ENCODE data around the gene KDM3B. TPM values are rescaled to one million over a fixed set of nuclear protein-coding genes. Genes with fewer than 3 reads are reported as not detected.
A peak's percentile ranks its signal among the peaks of the same experiment; 100 is the strongest.

The KDM3B gene
- polyA plus RNA-seq, 2 of the 4 experiments (the other 2 are of a cell fraction), result 38.1 to 52.5 TPM

DNA sequence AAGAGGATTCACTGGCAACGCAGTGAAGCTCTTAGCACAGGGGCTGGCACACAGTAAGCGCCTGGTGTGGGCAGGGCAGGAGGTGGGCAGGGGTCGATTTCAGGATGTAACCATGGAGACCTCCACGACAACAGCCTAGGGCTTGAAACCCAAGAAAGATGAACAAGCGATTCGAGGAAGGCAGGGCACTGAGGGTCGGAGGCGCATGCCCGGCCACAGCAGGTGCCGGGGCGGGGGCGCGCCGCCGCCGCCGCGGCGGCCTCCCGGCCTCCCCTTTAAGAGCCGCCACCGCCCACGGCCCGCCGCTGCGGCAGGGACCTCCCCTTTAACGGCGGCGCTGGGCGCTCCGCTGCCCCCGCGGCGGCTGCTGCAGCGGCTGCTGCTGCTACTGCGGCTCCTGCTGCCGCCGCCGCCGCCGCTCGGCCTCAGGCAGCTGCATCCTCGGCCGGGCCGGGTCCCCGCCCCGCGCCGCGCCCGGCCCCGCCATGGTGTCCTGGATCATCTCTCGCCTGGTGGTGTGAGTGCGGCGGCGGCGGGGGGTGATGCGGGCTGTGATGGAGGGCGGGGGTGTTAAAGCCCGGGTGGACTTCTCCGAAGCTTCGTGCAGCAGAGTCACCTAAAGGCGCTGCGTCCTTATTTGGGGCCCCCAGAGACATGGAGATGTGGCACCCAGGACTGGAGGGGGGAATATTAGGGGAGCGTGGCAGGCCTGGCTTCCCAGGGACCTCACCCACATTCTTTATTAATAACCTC lies 86.4 kb downstream of the KDM3B start, which contains the start of gene REEP2:
Gene REEP2, plus strand, starts transcription at position 334 of the 753 bp plus-strand sequence. Its CDS starts 152 bp downstream, at position 486.
- Histone ChIP-seq H3K4me2 (peak within 1 kb of the TSS; percentile 87), H3K27ac (peak within 1 kb of the TSS; percentile 60 to 86), H3K9me3 (no peaks in the 10 kb centered on the region), H3K4me1 (peaks cover 8% of the 10 kb centered on the region; the same call in 2 of the 3 replicates), H3K4me3 (peak within 1 kb of the TSS; percentile 57)
- peak; percentile 22 to 62 for DNase-seq (ENCODE audit: low read depth in 1 of 2, low spot score in 1 of 2)
- CTCF ChIA-PET, result interaction anchor here (1.0 to 5.1 kb wide), 3 partner anchors 11 to 40 kb away, joined by 3 to 43 read pairs (median 7); no protein-coding TSS in a partner anchor
- TF ChIP-seq, protein P1, sequence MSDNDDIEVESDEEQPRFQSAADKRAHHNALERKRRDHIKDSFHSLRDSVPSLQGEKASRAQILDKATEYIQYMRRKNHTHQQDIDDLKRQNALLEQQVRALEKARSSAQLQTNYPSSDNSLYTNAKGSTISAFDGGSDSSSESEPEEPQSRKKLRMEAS (IDR thresholded peaks at IDR 0.05), result no peak
- TF ChIP-seq, protein P2, sequence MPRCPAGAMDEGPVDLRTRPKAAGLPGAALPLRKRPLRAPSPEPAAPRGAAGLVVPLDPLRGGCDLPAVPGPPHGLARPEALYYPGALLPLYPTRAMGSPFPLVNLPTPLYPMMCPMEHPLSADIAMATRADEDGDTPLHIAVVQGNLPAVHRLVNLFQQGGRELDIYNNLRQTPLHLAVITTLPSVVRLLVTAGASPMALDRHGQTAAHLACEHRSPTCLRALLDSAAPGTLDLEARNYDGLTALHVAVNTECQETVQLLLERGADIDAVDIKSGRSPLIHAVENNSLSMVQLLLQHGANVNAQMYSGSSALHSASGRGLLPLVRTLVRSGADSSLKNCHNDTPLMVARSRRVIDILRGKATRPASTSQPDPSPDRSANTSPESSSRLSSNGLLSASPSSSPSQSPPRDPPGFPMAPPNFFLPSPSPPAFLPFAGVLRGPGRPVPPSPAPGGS (IDR thresholded peaks at IDR 0.05), result no peak
- TF ChIP-seq CHD4 (IDR thresholded peaks at IDR 0.05; ENCODE audit: borderline replicate concordance) (no peak), SMC3 (IDR thresholded peaks at IDR 0.05) (no peak)
- POLR2A ChIA-PET, result interaction anchor here (1.4 kb wide), 1 partner anchor 26 kb away, joined by 3 read pairs; the partner anchor contains the start of gene EGR1
- WGBS (ENCODE audit: missing lambda C conversion rate), result 16% methylated on average over 14 of the region's 65 CpGs
- FAIRE-seq, result no peak
- ATAC-seq, result peak; percentile 72 to 73

DNA sequence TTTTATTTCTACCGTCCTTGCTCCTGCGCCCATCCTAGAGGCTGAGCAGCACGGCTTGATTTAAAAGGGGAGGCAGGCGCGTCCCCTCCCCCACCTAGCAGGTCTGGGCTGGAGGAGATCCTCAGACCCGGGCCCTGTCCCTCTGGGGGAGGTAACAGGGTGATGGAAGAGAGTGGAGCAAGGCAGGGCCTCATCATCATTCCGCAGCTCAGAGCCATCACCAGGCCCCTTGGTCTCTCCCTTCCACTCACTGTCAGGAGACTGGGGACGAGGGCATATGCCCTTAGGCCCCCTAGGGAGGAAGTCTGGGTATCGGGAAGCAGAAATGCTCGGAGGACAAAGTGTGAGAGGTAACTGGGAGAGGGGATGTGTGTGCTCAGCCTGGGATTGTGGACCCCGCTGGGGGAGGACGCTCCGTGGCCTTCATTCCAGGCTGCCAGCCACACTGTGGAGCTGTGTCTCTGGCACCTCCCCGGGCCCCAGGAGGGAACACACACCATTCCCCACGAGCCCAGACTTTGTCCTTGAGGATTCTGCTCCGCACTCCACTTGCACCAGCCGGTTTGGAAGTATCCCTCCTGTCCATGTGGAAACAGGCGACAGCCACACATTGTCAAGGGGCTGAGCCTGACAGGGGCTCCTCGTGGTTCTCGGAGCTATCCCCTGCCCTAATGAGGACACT lies 87.1 kb downstream of the KDM3B start:
- CTCF ChIA-PET, result interaction anchor here (5.1 kb wide), 1 partner anchor 11 kb away, joined by 43 read pairs; no protein-coding TSS in a partner anchor
- TF ChIP-seq FOSB (CRISPR knock-in tag; IDR thresholded peaks at IDR 0.05) (no peak), HOXA7 (CRISPR knock-in tag; IDR thresholded peaks at IDR 0.05) (no peak), CEBPB (IDR thresholded peaks at IDR 0.05) (no peak), ZSCAN20 (CRISPR knock-in tag; IDR thresholded peaks at IDR 0.05) (no peak), RFX5 (IDR thresholded peaks at IDR 0.05) (no peak)
- TF ChIP-seq, protein P3, sequence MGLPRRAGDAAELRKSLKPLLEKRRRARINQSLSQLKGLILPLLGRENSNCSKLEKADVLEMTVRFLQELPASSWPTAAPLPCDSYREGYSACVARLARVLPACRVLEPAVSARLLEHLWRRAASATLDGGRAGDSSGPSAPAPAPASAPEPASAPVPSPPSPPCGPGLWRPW (IDR thresholded peaks at IDR 0.05), result no peak
- WGBS (ENCODE audit: missing lambda C conversion rate), result 68% methylated on average over 19 of the region's 20 CpGs
- no peak for DNase-seq (ENCODE audit: low read depth in 1 of 2, low spot score in 1 of 2)
- peaks cover 8% of the 10 kb centered on the region; the same call in 2 of the 3 replicates for H3K4me1 ChIP-seq
- POLR2A ChIA-PET, result no interaction called here
- peak; percentile 11 to 42; a peak in 5 of 6 replicates for ATAC-seq
- H3K9me3 ChIP-seq, result no peaks in the 10 kb centered on the region
- H3K4me2 ChIP-seq, result peak overlapping the region; percentile 87
- no peak for FAIRE-seq
- peak overlapping the region; percentile 57 for H3K4me3 ChIP-seq
- peak overlapping the region; percentile 60 to 86 for H3K27ac ChIP-seq

DNA sequence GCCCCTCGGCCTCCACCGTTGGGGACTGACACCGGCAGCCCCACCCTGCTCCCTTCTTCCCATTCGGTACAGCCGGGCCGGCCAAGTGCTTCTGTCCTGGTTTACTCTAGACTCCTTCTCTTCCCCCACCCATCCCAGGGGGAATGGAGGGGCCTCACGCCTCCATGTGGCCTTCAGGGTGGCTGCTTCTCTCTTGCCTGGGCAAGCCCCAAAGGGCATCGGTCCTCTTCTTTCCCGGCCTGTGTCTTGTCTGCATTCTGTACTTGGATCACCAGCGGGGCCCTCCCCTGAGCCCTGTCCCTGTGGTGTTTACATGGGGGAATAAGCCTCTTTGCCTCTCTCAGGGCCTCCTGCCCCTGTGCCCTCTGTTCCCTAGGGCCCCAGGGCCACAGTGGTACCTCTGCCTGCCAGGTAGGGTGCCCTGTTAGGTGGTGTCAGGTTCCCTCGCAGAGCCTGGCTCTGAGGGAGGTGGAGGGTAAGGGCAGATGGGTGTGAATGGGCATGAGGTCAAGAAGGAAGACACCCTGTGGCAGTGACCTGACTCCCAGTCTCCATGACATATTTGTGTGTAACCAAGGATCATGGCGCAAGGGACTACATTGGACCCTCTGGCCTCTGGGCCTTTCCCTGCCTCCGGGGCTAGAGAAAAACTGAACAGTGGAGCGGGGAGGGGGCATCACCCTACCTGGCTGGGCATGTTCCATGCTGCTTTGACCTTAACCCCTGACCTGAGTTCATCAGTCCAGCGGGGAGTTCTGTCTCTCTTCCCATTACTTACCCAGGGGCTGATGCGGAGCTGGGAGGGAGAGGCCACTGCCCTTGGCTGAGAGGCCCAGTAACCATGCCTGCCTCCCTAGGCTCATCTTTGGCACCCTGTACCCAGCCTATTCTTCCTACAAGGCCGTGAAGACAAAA lies 87.9 kb downstream of the KDM3B start:
- H3K4me1 ChIP-seq, result peaks cover 8% of the 10 kb centered on the region; the same call in 2 of the 3 replicates
- H3K4me2 ChIP-seq, result no peak overlapping the region; the same call in 2 of the 3 replicates
- ChIA-PET CTCF (interaction anchor here (1.0 to 5.1 kb wide), 2 partner anchors 10 to 64 kb away, joined by 5 to 43 read pairs; no protein-coding TSS in a partner anchor), POLR2A (no interaction called here)
- FAIRE-seq, result no peak
- H3K4me3 ChIP-seq, result no peak overlapping the region
- H3K27ac ChIP-seq, result peak overlapping the region in 1 of 2 experiments; percentile 47; a peak in 1 of 6 replicates
- DNase-seq (ENCODE audit: low read depth in 1 of 2, low spot score in 1 of 2), result no peak
- H3K9me3 ChIP-seq, result no peaks in the 10 kb centered on the region
- 96% methylated on average over 17 of the region's 17 CpGs for WGBS (ENCODE audit: missing lambda C conversion rate)
- ATAC-seq, result peak in 1 of 2 experiments; percentile 2; a peak in 1 of 6 replicates
- no peak for TF ChIP-seq HOXB5 (CRISPR knock-in tag; IDR thresholded peaks at IDR 0.05)
- no peak for TF ChIP-seq EP300 (IDR thresholded peaks at IDR 0.05)
- TF ChIP-seq, protein P4, sequence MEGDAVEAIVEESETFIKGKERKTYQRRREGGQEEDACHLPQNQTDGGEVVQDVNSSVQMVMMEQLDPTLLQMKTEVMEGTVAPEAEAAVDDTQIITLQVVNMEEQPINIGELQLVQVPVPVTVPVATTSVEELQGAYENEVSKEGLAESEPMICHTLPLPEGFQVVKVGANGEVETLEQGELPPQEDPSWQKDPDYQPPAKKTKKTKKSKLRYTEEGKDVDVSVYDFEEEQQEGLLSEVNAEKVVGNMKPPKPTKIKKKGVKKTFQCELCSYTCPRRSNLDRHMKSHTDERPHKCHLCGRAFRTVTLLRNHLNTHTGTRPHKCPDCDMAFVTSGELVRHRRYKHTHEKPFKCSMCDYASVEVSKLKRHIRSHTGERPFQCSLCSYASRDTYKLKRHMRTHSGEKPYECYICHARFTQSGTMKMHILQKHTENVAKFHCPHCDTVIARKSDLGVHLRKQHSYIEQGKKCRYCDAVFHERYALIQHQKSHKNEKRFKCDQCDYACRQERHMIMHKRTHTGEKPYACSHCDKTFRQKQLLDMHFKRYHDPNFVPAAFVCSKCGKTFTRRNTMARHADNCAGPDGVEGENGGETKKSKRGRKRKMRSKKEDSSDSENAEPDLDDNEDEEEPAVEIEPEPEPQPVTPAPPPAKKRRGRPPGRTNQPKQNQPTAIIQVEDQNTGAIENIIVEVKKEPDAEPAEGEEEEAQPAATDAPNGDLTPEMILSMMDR (IDR thresholded peaks at IDR 0.05), result no peak
- TF ChIP-seq, protein P5, sequence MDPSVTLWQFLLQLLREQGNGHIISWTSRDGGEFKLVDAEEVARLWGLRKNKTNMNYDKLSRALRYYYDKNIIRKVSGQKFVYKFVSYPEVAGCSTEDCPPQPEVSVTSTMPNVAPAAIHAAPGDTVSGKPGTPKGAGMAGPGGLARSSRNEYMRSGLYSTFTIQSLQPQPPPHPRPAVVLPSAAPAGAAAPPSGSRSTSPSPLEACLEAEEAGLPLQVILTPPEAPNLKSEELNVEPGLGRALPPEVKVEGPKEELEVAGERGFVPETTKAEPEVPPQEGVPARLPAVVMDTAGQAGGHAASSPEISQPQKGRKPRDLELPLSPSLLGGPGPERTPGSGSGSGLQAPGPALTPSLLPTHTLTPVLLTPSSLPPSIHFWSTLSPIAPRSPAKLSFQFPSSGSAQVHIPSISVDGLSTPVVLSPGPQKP (IDR thresholded peaks at IDR 0.05; ENCODE audit: low read depth, low read length), result no peak
- no peak for TF ChIP-seq CBX2 (IDR thresholded peaks at IDR 0.05; ENCODE audit: borderline replicate concordance, low read depth)
- TF ChIP-seq FOSB (CRISPR knock-in tag; IDR thresholded peaks at IDR 0.05), result no peak
- TF ChIP-seq HDAC2 (IDR thresholded peaks at IDR 0.05), result no peak
- TF ChIP-seq, protein P6, sequence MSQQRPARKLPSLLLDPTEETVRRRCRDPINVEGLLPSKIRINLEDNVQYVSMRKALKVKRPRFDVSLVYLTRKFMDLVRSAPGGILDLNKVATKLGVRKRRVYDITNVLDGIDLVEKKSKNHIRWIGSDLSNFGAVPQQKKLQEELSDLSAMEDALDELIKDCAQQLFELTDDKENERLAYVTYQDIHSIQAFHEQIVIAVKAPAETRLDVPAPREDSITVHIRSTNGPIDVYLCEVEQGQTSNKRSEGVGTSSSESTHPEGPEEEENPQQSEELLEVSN (IDR thresholded peaks at IDR 0.05; ENCODE audit: borderline replicate concordance, low read depth), result no peak
- TF ChIP-seq, protein P7, sequence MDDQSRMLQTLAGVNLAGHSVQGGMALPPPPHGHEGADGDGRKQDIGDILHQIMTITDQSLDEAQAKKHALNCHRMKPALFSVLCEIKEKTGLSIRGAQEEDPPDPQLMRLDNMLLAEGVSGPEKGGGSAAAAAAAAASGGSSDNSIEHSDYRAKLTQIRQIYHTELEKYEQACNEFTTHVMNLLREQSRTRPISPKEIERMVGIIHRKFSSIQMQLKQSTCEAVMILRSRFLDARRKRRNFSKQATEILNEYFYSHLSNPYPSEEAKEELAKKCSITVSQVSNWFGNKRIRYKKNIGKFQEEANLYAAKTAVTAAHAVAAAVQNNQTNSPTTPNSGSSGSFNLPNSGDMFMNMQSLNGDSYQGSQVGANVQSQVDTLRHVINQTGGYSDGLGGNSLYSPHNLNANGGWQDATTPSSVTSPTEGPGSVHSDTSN (IDR thresholded peaks at IDR 0.05), result no peak
- TF ChIP-seq, protein P2 (IDR thresholded peaks at IDR 0.05), result no peak
- TF ChIP-seq CBX8 (IDR thresholded peaks at IDR 0.05), result no peak
- TF ChIP-seq RFX5 (IDR thresholded peaks at IDR 0.05), result no peak
- no peak for TF ChIP-seq BHLHE40 (IDR thresholded peaks at IDR 0.05; ENCODE audit: low read depth, low read length)
